CD4-positive, alpha-beta T cell (primary cell): ENCODE measurements around the gene RUNX1. TPM values are rescaled to one million over a fixed set of nuclear protein-coding genes. Genes with fewer than 3 reads are reported as not detected.

Experiments used
- ATAC-seq: fragments of 200-7000 bp; cut with Tn5 transposase; one replicate; pipeline ENCODE4 v1.10.0; 2022; ENCODE audit warnings: mild to moderate bottlenecking; ENCODE audit not compliant: poor library complexity
- CTCF ChIA-PET: fragments of 350-600 bp; sonication (Branson Sonifier 250); formaldehyde crosslinking; loops from one replicate; lab custom pipeline; 2021; ENCODE audit warnings: antibody characterized with exemption, inconsistent platforms; lab: Charles Lee
- POLR2A ChIA-PET: fragments of 350-600 bp; sonication (Branson Sonifier 250); formaldehyde crosslinking; loops from one replicate; lab custom pipeline; 2021; ENCODE audit warnings: antibody characterized with exemption, inconsistent platforms; lab: Charles Lee
- DNase-seq, 14 experiments: peaks; one replicate each; pipeline ENCODE4 v3.0.0-alpha.2; 2013 to 2020; ENCODE audit warnings: mixed read lengths in 2 of 14
- H3K27ac ChIP-seq, 2 donors: one replicate each; pipeline versions ENCODE4 v1.5.1 to v1.7.0; 2013; ENCODE audit warnings: low read length in 2 of 2, low read depth in 1 of 2, mild to moderate bottlenecking in 1 of 2
- H3K27me3 ChIP-seq, 2 experiments: 1 replicate in 1 of 2; 2 replicates in 1 of 2; pipeline versions ENCODE4 v1.6.1 to v1.7.0; 2013; ENCODE audit warnings: low read length in 2 of 2, control low read depth in 1 of 2, mild to moderate bottlenecking in 1 of 2, moderate library complexity in 1 of 2; ENCODE audit not compliant: insufficient read depth in 2 of 2, control insufficient read depth in 1 of 2
- H3K36me3 ChIP-seq: one replicate; pipeline ENCODE4 v1.6.1; 2013; ENCODE audit warnings: low read length, control low read depth; ENCODE audit not compliant: insufficient read depth
- H3K4me1 ChIP-seq: one replicate; pipeline ENCODE4 v1.6.1; 2013; ENCODE audit warnings: low read length, control low read depth; ENCODE audit not compliant: insufficient read depth
- H3K4me3 ChIP-seq: one replicate; pipeline ENCODE4 v1.5.1; 2013; ENCODE audit warnings: mild to moderate bottlenecking, low read length, moderate library complexity
- H3K9me3 ChIP-seq, 2 experiments: 1 replicate in 1 of 2; 2 replicates in 1 of 2; pipeline versions ENCODE4 v1.6.1 to v1.7.0; 2013; ENCODE audit warnings: low read length in 2 of 2, mild to moderate bottlenecking in 2 of 2, control low read depth in 1 of 2, moderate library complexity in 1 of 2; ENCODE audit not compliant: control insufficient read depth in 1 of 2, insufficient read depth in 1 of 2
- H3K27ac Mint-ChIP-seq: one replicate; pipeline ENCODE4 v1.8.0; 2020; ENCODE audit warnings: mixed read lengths
- H3K27me3 Mint-ChIP-seq: one replicate; pipeline ENCODE4 v1.8.0; 2021; ENCODE audit warnings: mixed read lengths
- H3K36me3 Mint-ChIP-seq: one replicate; pipeline ENCODE4 v1.8.0; 2021; ENCODE audit warnings: low read depth, mixed read lengths
- H3K4me1 Mint-ChIP-seq: one replicate; pipeline ENCODE4 v1.8.0; 2021; ENCODE audit warnings: low read depth, mixed read lengths
- H3K4me3 Mint-ChIP-seq: one replicate; pipeline ENCODE4 v1.8.0; 2020; ENCODE audit warnings: mild to moderate bottlenecking, mixed read lengths
- H3K9me3 Mint-ChIP-seq: one replicate; pipeline ENCODE4 v1.8.0; 2020; ENCODE audit warnings: mixed read lengths
- intact Hi-C, 2 experiments: fragments of 100-400 bp; cut with DNase I in 1 of 2; cut with micrococcal nuclease in 1 of 2; formaldehyde crosslinking; loops; one replicate each; pipeline versions ENCODE4 v1.15.1 to v1.9.0; 2023 to 2025; cut with DNase I, micrococcal nuclease
- total RNA-seq, 174 experiments: library from RNA in 2 of 174; stranded (reverse) in 2 of 174; gene quantifications; one replicate each; pipeline ENCODE4 v1.2.3 and lab custom pipeline; 2021 to 2026
- TF ChIP-seq, protein P1 (sequence below): fragments of 200-600 bp; IDR thresholded peaks from one replicate; pipeline ENCODE4 v1.8.0; 2022; ENCODE audit warnings: antibody characterized with exemption, mild to moderate bottlenecking

The RUNX1 gene
- total RNA-seq, 2 experiments from 2014 or later, result 71.7 to 74.3 TPM

GRCh38 chr21:35079181-35079580 is 30.1 kb upstream of the RUNX1 start:
- H3K4me3 ChIP-seq, result no peak overlapping the region
- Mint-ChIP-seq H3K4me3 (no peak overlapping the region), H3K27ac (no peak overlapping the region), H3K4me1 (no peaks in the 10 kb centered on the region), H3K9me3 (peaks cover 5% of the 10 kb centered on the region), H3K27me3 (no peaks in the 10 kb centered on the region), H3K36me3 (no peaks in the 10 kb centered on the region)
- no peaks in the 10 kb centered on the region for H3K27me3 ChIP-seq
- no peaks in the 10 kb centered on the region for H3K4me1 ChIP-seq
- DNase-seq (no peak), ATAC-seq (no peak)
- no peaks in the 10 kb centered on the region for H3K36me3 ChIP-seq
- TF ChIP-seq, protein P1, sequence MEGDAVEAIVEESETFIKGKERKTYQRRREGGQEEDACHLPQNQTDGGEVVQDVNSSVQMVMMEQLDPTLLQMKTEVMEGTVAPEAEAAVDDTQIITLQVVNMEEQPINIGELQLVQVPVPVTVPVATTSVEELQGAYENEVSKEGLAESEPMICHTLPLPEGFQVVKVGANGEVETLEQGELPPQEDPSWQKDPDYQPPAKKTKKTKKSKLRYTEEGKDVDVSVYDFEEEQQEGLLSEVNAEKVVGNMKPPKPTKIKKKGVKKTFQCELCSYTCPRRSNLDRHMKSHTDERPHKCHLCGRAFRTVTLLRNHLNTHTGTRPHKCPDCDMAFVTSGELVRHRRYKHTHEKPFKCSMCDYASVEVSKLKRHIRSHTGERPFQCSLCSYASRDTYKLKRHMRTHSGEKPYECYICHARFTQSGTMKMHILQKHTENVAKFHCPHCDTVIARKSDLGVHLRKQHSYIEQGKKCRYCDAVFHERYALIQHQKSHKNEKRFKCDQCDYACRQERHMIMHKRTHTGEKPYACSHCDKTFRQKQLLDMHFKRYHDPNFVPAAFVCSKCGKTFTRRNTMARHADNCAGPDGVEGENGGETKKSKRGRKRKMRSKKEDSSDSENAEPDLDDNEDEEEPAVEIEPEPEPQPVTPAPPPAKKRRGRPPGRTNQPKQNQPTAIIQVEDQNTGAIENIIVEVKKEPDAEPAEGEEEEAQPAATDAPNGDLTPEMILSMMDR, result no peak
- POLR2A ChIA-PET, result no interaction called here
- H3K9me3 ChIP-seq, result peaks cover 0 to 4% of the 10 kb centered on the region in 2 experiments
- intact Hi-C loops, result no loop called here
- no peak overlapping the region for H3K27ac ChIP-seq
- CTCF ChIA-PET, result no interaction called here

DNA sequence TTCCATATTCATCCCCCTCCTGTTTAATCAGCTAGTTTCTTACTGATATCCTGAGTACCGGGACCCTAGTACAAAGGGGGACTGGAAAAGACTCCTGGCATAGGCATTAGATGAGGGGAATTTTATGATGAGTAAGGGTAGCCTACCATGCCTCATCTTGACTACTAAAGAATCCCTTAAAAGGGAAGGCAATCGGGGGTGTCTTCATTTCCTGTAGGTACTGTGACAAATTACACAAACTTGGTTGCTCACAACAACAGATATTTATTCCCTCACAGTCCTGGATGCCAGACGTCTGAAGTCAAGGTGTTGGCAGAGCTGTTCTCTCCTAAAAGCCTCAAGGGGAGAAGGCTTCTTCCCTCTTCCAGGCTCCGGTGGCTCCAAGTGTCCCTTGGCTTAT is 28.9 kb upstream of the RUNX1 start:
- ChIA-PET CTCF (no interaction called here), POLR2A (no interaction called here)
- H3K4me1 ChIP-seq, result no peaks in the 10 kb centered on the region
- ATAC-seq, result no peak
- Mint-ChIP-seq H3K4me3 (no peak overlapping the region), H3K9me3 (peaks cover 10% of the 10 kb centered on the region), H3K27ac (no peak overlapping the region), H3K4me1 (no peaks in the 10 kb centered on the region), H3K36me3 (no peaks in the 10 kb centered on the region), H3K27me3 (no peaks in the 10 kb centered on the region)
- DNase-seq, result no peak
- TF ChIP-seq, protein P1, result no peak
- no peak overlapping the region for H3K27ac ChIP-seq
- H3K9me3 ChIP-seq, result peaks cover 0 to 5% of the 10 kb centered on the region in 2 experiments
- H3K4me3 ChIP-seq, result no peak overlapping the region
- intact Hi-C loops, result no loop called here
- no peaks in the 10 kb centered on the region for H3K36me3 ChIP-seq
- no peaks in the 10 kb centered on the region for H3K27me3 ChIP-seq

DNA sequence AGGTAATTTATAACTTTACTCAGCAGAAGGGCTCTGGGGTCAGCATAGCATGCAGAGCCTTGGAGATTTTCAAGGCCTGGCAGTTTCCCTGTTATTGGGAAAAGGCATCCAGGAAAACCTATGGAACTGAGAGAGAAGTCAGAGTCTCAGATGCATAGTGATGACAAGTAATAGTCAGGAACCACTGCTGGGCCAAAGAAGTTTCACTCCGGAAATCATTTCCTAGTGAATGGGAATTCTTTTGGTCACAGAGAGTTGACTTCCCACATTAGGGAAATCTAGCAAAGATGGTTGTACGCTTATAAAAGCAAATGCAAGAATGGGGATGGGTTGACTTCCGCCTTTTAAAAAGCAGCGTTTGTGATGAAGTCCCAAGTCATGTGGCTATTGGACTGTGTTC is 28.4 kb upstream of the RUNX1 start:
- H3K4me1 Mint-ChIP-seq, result no peaks in the 10 kb centered on the region
- H3K36me3 ChIP-seq, result no peaks in the 10 kb centered on the region
- no peak overlapping the region for H3K4me3 Mint-ChIP-seq
- H3K27ac ChIP-seq, result no peak overlapping the region
- no peak overlapping the region for H3K27ac Mint-ChIP-seq
- H3K9me3 Mint-ChIP-seq, result peaks cover 10% of the 10 kb centered on the region
- H3K9me3 ChIP-seq, result peaks cover 0 to 5% of the 10 kb centered on the region in 2 experiments
- DNase-seq (no peak), ATAC-seq (no peak)
- POLR2A ChIA-PET, result no interaction called here
- intact Hi-C loops, result no loop called here
- TF ChIP-seq, protein P1, result no peak
- CTCF ChIA-PET, result no interaction called here
- H3K4me1 ChIP-seq, result no peaks in the 10 kb centered on the region
- no peaks in the 10 kb centered on the region for H3K27me3 ChIP-seq
- no peaks in the 10 kb centered on the region for H3K27me3 Mint-ChIP-seq
- no peak overlapping the region for H3K4me3 ChIP-seq
- no peaks in the 10 kb centered on the region for H3K36me3 Mint-ChIP-seq
